GM12891 (cell line): ENCODE results near the gene CLUH.

Experiments used
- POLR2A ChIP-seq: IDR thresholded peaks from 2 replicates; pipeline ENCODE4 v1.6.1; 2011; ENCODE audit warnings: low read depth, low read length, control low read depth
- POLR2AphosphoS5 ChIP-seq: IDR thresholded peaks from 2 replicates; pipeline ENCODE4 v1.6.1; 2011; ENCODE audit warnings: low read depth, low read length, control low read depth
- TAF1 ChIP-seq: IDR thresholded peaks from 2 replicates; pipeline ENCODE4 v1.6.1; 2011; ENCODE audit warnings: low read depth, low read length, control low read depth

DNA sequence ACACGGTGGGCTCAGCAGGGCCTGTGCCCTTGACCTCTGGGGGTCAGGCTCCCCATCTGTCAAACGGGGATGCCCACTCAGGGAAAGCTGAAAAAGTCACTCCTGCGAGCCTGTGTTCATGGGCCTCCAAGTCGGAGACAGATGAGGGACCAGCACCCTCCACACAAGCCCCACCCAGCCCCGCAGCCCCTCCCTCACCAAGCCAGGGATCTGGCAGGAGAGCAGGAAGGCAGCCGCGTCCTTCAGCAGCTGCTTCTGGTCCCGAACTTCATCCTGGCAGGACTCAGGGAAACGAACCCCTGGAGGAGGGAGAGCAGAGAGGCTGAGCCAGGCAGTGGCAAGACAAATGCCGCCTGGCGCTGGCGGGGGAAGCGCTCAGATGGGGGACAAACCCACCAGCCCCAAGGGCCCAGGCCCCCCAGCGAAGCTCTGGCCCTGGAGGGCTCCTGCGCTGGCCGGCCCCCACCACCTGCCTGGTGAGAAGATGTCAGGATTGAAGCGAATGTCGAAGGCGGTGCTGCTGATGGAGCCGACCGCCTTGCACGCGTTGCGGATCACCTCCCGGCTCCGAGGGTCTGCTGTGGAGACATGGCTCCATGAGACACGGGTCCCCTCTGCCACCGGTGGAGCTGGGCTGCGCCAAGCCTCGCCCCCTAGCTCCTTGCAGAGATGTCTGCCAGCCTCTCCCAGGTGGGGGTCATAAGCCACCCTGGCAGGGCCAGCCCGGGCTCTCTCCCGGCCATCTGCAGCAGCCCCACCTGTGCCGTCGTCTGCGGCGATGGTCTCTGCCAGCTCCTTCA lies 15.4 kb downstream of the CLUH start:
- TF ChIP-seq POLR2AphosphoS5 = no peak
- no peak for TF ChIP-seq TAF1
- TF ChIP-seq POLR2A = no peak
